Neural cell (in vitro differentiated cells): Measurements from ENCODE around the gene CENPA.
"Not testable (repeated sequence)": the region's sequence is repeated elsewhere in the genome, so short reads cannot be mapped to it uniquely, and the experiment has no call there.

Source experiments
- EP300 ChIP-seq: fragments of 450-650 bp; conservative IDR thresholded peaks from 2 replicates; pipeline ENCODE4 v1.6.1; 2014; ENCODE audit warnings: antibody characterized with exemption, mild to moderate bottlenecking, moderate library complexity; ENCODE audit not compliant: poor library complexity, severe bottlenecking
- EZH2 ChIP-seq: fragments of 200-600, 300-800 bp; shearing (Covaris generic), sonication (generic); IDR thresholded peaks from 2 replicates; pipeline ENCODE4 v1.6.1; 2014; ENCODE audit warnings: antibody characterized with exemption, low read length, borderline replicate concordance, mild to moderate bottlenecking; ENCODE audit not compliant: insufficient read depth, poor library complexity, severe bottlenecking
- MXI1 ChIP-seq: fragments of 450-650 bp; conservative IDR thresholded peaks from 2 replicates; pipeline ENCODE4 v1.6.1; 2014; ENCODE audit warnings: antibody characterized with exemption, mild to moderate bottlenecking; ENCODE audit not compliant: poor library complexity, severe bottlenecking
- POLR2AphosphoS5 ChIP-seq: IDR thresholded peaks from 2 replicates; pipeline ENCODE4 v1.6.1; 2012
- REST ChIP-seq: IDR thresholded peaks from 2 replicates; pipeline ENCODE4 v1.6.1; 2012; ENCODE audit warnings: borderline replicate concordance
- SMC3 ChIP-seq: fragments of 450-650 bp; conservative IDR thresholded peaks from 2 replicates; pipeline ENCODE4 v1.6.1; 2014; ENCODE audit warnings: antibody characterized with exemption, mild to moderate bottlenecking, moderate library complexity; ENCODE audit not compliant: poor library complexity
- TAF1 ChIP-seq: IDR thresholded peaks from 2 replicates; pipeline ENCODE4 v1.6.1; 2012; ENCODE audit warnings: low read depth
- TF ChIP-seq, protein P1 (sequence below): fragments of 450-650 bp; IDR thresholded peaks from 2 replicates; pipeline ENCODE4 v1.5.1; 2014; ENCODE audit warnings: antibody characterized with exemption, mild to moderate bottlenecking, moderate library complexity; ENCODE audit not compliant: poor library complexity, severe bottlenecking

GRCh38 chr2:26749787-26750420 lies 36.0 kb upstream of the CENPA start:
- TF ChIP-seq EZH2, SMC3, TAF1, POLR2AphosphoS5, EP300, MXI1, REST: not testable (repeated sequence)
- TF ChIP-seq, protein P1, sequence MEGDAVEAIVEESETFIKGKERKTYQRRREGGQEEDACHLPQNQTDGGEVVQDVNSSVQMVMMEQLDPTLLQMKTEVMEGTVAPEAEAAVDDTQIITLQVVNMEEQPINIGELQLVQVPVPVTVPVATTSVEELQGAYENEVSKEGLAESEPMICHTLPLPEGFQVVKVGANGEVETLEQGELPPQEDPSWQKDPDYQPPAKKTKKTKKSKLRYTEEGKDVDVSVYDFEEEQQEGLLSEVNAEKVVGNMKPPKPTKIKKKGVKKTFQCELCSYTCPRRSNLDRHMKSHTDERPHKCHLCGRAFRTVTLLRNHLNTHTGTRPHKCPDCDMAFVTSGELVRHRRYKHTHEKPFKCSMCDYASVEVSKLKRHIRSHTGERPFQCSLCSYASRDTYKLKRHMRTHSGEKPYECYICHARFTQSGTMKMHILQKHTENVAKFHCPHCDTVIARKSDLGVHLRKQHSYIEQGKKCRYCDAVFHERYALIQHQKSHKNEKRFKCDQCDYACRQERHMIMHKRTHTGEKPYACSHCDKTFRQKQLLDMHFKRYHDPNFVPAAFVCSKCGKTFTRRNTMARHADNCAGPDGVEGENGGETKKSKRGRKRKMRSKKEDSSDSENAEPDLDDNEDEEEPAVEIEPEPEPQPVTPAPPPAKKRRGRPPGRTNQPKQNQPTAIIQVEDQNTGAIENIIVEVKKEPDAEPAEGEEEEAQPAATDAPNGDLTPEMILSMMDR = not testable (repeated sequence)
